HepG2 (cell line): ENCODE data around the gene TMEM217. TPM values are rescaled to one million over a fixed set of nuclear protein-coding genes. Genes with fewer than 3 reads are reported as not detected.

ENCODE experiments used
- ARHGAP35 ChIP-seq: sonication (generic); formaldehyde crosslinking; IDR thresholded peaks from 2 replicates; pipeline ENCODE4 v1.9.0; 2022; ENCODE audit warnings: mild to moderate bottlenecking, inconsistent platforms, moderate library complexity, missing genetic modification reagents, borderline replicate concordance
- GTF3A ChIP-seq: sonication (generic); formaldehyde crosslinking; conservative IDR thresholded peaks from 2 replicates; pipeline ENCODE4 v1.4.0; 2020; ENCODE audit warnings: mild to moderate bottlenecking, missing genetic modification reagents
- NR2C2 ChIP-seq: sonication (generic); formaldehyde crosslinking; IDR thresholded peaks from 2 replicates; pipeline ENCODE4 v1.4.0; 2020; ENCODE audit warnings: missing genetic modification reagents, mild to moderate bottlenecking, moderate library complexity, borderline replicate concordance
- SALL1 ChIP-seq: sonication (generic); formaldehyde crosslinking; IDR thresholded peaks from 2 replicates; pipeline ENCODE4 v1.8.0; 2022; ENCODE audit warnings: mild to moderate bottlenecking, missing genetic modification reagents
- SRSF1 ChIP-seq: fragments of 200-400 bp; formaldehyde crosslinking; optimal IDR thresholded peaks from 2 replicates; pipeline ENCODE3; 2017; ENCODE audit warnings: mild to moderate bottlenecking, low read depth, low read length, moderate library complexity
- TEAD3 ChIP-seq: optimal IDR thresholded peaks from 2 replicates; pipeline ENCODE3; 2016; ENCODE audit warnings: borderline replicate concordance
- ZNF124 ChIP-seq: sonication (generic); formaldehyde crosslinking; IDR thresholded peaks from 2 replicates; pipeline ENCODE4 v1.4.0; 2020; ENCODE audit warnings: missing genetic modification reagents
- ZNF430 ChIP-seq: sonication (generic); formaldehyde crosslinking; IDR thresholded peaks from 2 replicates; pipeline ENCODE4 v1.9.0; 2021; ENCODE audit warnings: mild to moderate bottlenecking, missing genetic modification reagents
- ZNF510 ChIP-seq: sonication (generic); formaldehyde crosslinking; IDR thresholded peaks from 2 replicates; pipeline ENCODE4 v1.4.0; 2020; ENCODE audit warnings: low read depth, mild to moderate bottlenecking, missing genetic modification reagents
- ZNF879 ChIP-seq: sonication (generic); formaldehyde crosslinking; IDR thresholded peaks from 2 replicates; pipeline ENCODE4 v1.8.1; 2023; ENCODE audit warnings: missing genetic modification reagents
- polyA plus RNA-seq, 8 experiments: library from polyadenylated mRNA; depleted of rRNA in 3 of 8; stranded (reverse) in 7 of 8; unstranded in 1 of 8; fragments of >200 nt; fragmentation: Illumina TruSeq in 4 of 8; extraction: Trizol in 4 of 8; gene quantifications; 2 replicates each; pipeline versions ENCODE4 v1.2.1 to v1.2.3, GENCODE V29; 2011 to 2016; ENCODE audit warnings: low read depth in 4 of 8, missing spikeins in 1 of 8, mixed read lengths in 1 of 8; ENCODE audit not compliant: insufficient read depth in 1 of 8
- total RNA-seq, 5 experiments: library from RNA; depleted of rRNA; stranded (reverse); fragments of >200 nt; fragmentation: Illumina TruSeq; extraction: Trizol; gene quantifications; 2 replicates each; pipeline ENCODE4 v1.2.3, GENCODE V29; 2016; ENCODE audit warnings: low read depth in 1 of 5
- TF ChIP-seq, protein P1 (sequence below): IDR thresholded peaks from 2 replicates; pipeline ENCODE4 v1.4.0; 2020; ENCODE audit warnings: mild to moderate bottlenecking, missing genetic modification reagents
- TF ChIP-seq, protein P2 (sequence below): IDR thresholded peaks from 2 replicates; pipeline ENCODE4 v1.6.1; 2016; ENCODE audit warnings: missing compliant biosample characterization, missing genetic modification reagents, borderline replicate concordance
- TF ChIP-seq, protein P3 (sequence below): IDR thresholded peaks from 2 replicates; pipeline ENCODE4 v1.6.1; 2016; ENCODE audit warnings: missing compliant biosample characterization, missing genetic modification reagents, borderline replicate concordance
- TF ChIP-seq, protein P4 (sequence below): sonication (generic); formaldehyde crosslinking; IDR thresholded peaks from 2 replicates; pipeline ENCODE4 v1.4.0; 2020; ENCODE audit warnings: missing genetic modification reagents
- TF ChIP-seq, protein P5 (sequence below): sonication (generic); formaldehyde crosslinking; IDR thresholded peaks from 2 replicates; pipeline ENCODE4 v1.5.1; 2020; ENCODE audit warnings: mild to moderate bottlenecking, missing genetic modification reagents, borderline replicate concordance

Gene TMEM217
- total and polyA plus RNA-seq, 2 of the 13 experiments (the other 11 are each of a cell fraction or from before 2014, with no cell fraction given), result 2.3 to 3.4 TPM

DNA sequence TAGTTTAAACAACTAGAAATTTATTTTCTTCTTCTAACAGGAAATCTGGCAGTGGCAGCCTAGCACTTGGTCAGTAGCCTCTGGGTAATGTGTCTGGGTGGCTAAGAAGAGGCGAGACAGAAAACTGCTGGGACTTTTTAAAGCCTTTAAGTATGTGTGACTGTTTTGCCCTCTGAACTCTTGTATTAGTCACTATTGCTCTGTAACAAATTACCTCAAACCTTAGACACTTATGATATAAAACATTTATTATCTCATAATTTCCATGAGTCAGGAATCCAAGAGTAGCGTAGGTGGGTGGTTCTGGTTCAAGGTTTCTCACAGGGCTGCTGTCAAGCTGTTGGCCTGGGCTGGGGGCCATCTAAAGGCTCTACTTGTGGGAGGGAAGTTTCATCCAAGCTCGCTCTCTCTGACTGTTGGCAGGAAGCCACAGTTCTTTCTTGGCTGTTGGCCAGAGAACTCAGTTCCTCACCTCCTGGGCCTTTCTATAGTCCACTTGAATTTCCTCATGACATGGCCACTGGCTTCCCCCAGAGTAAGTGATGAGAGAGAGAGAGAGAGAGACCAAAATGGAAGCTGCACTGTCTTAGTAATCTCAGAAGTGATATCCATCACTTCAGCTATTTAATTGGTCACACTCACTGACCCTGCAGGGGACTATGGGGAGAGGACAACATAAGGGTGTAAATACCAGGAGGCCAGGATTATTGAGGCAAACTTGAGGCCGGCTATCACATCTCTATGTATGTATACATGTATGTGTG lies 17.8 kb downstream of the TMEM217 start (continued):
- TF ChIP-seq, protein P1, sequence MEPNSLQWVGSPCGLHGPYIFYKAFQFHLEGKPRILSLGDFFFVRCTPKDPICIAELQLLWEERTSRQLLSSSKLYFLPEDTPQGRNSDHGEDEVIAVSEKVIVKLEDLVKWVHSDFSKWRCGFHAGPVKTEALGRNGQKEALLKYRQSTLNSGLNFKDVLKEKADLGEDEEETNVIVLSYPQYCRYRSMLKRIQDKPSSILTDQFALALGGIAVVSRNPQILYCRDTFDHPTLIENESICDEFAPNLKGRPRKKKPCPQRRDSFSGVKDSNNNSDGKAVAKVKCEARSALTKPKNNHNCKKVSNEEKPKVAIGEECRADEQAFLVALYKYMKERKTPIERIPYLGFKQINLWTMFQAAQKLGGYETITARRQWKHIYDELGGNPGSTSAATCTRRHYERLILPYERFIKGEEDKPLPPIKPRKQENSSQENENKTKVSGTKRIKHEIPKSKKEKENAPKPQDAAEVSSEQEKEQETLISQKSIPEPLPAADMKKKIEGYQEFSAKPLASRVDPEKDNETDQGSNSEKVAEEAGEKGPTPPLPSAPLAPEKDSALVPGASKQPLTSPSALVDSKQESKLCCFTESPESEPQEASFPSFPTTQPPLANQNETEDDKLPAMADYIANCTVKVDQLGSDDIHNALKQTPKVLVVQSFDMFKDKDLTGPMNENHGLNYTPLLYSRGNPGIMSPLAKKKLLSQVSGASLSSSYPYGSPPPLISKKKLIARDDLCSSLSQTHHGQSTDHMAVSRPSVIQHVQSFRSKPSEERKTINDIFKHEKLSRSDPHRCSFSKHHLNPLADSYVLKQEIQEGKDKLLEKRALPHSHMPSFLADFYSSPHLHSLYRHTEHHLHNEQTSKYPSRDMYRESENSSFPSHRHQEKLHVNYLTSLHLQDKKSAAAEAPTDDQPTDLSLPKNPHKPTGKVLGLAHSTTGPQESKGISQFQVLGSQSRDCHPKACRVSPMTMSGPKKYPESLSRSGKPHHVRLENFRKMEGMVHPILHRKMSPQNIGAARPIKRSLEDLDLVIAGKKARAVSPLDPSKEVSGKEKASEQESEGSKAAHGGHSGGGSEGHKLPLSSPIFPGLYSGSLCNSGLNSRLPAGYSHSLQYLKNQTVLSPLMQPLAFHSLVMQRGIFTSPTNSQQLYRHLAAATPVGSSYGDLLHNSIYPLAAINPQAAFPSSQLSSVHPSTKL (CRISPR knock-in tag), result peak; percentile 59; the same call in 1 of the 2 replicates
- TF ChIP-seq, protein P2, sequence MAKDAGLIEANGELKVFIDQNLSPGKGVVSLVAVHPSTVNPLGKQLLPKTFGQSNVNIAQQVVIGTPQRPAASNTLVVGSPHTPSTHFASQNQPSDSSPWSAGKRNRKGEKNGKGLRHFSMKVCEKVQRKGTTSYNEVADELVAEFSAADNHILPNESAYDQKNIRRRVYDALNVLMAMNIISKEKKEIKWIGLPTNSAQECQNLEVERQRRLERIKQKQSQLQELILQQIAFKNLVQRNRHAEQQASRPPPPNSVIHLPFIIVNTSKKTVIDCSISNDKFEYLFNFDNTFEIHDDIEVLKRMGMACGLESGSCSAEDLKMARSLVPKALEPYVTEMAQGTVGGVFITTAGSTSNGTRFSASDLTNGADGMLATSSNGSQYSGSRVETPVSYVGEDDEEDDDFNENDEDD (CRISPR knock-in tag), result no peak
- TF ChIP-seq, protein P3, sequence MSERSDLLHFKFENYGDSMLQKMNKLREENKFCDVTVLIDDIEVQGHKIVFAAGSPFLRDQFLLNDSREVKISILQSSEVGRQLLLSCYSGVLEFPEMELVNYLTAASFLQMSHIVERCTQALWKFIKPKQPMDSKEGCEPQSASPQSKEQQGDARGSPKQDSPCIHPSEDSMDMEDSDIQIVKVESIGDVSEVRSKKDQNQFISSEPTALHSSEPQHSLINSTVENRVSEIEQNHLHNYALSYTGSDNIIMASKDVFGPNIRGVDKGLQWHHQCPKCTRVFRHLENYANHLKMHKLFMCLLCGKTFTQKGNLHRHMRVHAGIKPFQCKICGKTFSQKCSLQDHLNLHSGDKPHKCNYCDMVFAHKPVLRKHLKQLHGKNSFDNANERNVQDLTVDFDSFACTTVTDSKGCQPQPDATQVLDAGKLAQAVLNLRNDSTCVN (CRISPR knock-in tag), result peak; percentile 63; the same call in 1 of the 2 replicates
- TF ChIP-seq ZNF430 (CRISPR knock-in tag), result 0 out of 2 replicates have a peak, but pooled peaks have one; percentile 45
- no peak for TF ChIP-seq GTF3A (CRISPR knock-in tag)
- TF ChIP-seq, protein P4, sequence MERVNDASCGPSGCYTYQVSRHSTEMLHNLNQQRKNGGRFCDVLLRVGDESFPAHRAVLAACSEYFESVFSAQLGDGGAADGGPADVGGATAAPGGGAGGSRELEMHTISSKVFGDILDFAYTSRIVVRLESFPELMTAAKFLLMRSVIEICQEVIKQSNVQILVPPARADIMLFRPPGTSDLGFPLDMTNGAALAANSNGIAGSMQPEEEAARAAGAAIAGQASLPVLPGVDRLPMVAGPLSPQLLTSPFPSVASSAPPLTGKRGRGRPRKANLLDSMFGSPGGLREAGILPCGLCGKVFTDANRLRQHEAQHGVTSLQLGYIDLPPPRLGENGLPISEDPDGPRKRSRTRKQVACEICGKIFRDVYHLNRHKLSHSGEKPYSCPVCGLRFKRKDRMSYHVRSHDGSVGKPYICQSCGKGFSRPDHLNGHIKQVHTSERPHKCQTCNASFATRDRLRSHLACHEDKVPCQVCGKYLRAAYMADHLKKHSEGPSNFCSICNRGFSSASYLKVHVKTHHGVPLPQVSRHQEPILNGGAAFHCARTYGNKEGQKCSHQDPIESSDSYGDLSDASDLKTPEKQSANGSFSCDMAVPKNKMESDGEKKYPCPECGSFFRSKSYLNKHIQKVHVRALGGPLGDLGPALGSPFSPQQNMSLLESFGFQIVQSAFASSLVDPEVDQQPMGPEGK (CRISPR knock-in tag), result peak; percentile 80
- no peak for TF ChIP-seq ZNF879
- TF ChIP-seq SRSF1, result no peak
- TF ChIP-seq ARHGAP35, result no peak
- TF ChIP-seq TEAD3 (CRISPR knock-in tag), result peak; percentile 19
- TF ChIP-seq ZNF124 (CRISPR knock-in tag), result peak; percentile 75; the same call in 1 of the 2 replicates
- peak; percentile 63 for TF ChIP-seq SALL1
- no peak for TF ChIP-seq ZNF510 (CRISPR knock-in tag)
- TF ChIP-seq, protein P5, sequence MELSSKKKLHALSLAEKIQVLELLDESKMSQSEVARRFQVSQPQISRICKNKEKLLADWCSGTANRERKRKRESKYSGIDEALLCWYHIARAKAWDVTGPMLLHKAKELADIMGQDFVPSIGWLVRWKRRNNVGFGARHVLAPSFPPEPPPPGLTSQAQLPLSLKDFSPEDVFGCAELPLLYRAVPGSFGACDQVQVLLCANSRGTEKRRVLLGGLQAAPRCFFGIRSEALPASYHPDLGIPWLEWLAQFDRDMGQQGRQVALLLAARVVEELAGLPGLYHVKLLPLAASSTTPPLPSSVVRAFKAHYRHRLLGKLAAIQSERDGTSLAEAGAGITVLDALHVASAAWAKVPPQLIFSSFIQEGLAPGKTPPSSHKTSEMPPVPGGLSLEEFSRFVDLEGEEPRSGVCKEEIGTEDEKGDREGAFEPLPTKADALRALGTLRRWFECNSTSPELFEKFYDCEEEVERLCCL, result no peak
- 0 out of 2 replicates have a peak, but pooled peaks have one; percentile 24 for TF ChIP-seq NR2C2 (CRISPR knock-in tag)
